ENCODE measurements around the gene OCA2. TPM values are rescaled to one million over a fixed set of nuclear protein-coding genes. Genes with fewer than 3 reads are reported as not detected.

OCA2 gene
- total RNA-seq, 2 experiments from 2014 or later = not detected

- Histone ChIP-seq H2AFZ (ENCODE audit: low read length) (no peak overlapping the region), H3K27ac (ENCODE audit: low read depth, low read length, poor library complexity, severe bottlenecking) (no peak overlapping the region), H4K20me1 (ENCODE audit: insufficient read depth, low read length) (no peaks in the 10 kb centered on the region), H3K9me3 (ENCODE audit: low read length) (no peaks in the 10 kb centered on the region), H3K4me2 (ENCODE audit: low read length) (no peak overlapping the region), H3K36me3 (ENCODE audit: insufficient read depth, low read length) (no peaks in the 10 kb centered on the region), H3K4me1 (ENCODE audit: insufficient read depth, low read length, poor library complexity, severe bottlenecking) (no peaks in the 10 kb centered on the region), H3K9me2 (ENCODE audit: insufficient read depth, low read length) (no peaks in the 10 kb centered on the region), H3K79me2 (ENCODE audit: insufficient read depth, low read depth, low read length) (no peaks in the 10 kb centered on the region), H3K4me3 (ENCODE audit: low read depth, low read length, poor library complexity, severe bottlenecking) (no peak overlapping the region)
- TF ChIP-seq EZH2phosphoT487 (IDR thresholded peaks at IDR 0.05; ENCODE audit: borderline replicate concordance, low read depth, low read length) (no peak), CTCF (conservative IDR thresholded peaks at IDR 0.05; ENCODE audit: low read length) (no peak)
- no peak for DNase-seq (ENCODE audit: low spot score)
- no TSS peak for BruUV-seq (replicated peaks)
- ChIA-PET POLR2A (no interaction called here), CTCF (ENCODE audit: unreplicated experiment) (no interaction called here)
- intact Hi-C loops (cut with micrococcal nuclease; ENCODE audit: unreplicated experiment) = no loop called here
Observed at GRCh38 chr15:27764339-27764738, 334.8 kb downstream of the OCA2 start.

GRCh38 chr15:27763514-27763913 is 335.6 kb downstream of the OCA2 start:
- ChIA-PET POLR2A (no interaction called here), CTCF (ENCODE audit: unreplicated experiment) (no interaction called here)
- no peaks in the 10 kb centered on the region for H3K4me1 ChIP-seq (ENCODE audit: insufficient read depth, low read length, poor library complexity, severe bottlenecking)
- no peak overlapping the region for H3K4me3 ChIP-seq (ENCODE audit: low read depth, low read length, poor library complexity, severe bottlenecking)
- H3K4me2 ChIP-seq (ENCODE audit: low read length) = no peak overlapping the region
- TF ChIP-seq EZH2phosphoT487 (IDR thresholded peaks at IDR 0.05; ENCODE audit: borderline replicate concordance, low read depth, low read length) = no peak
- no peak for TF ChIP-seq CTCF (conservative IDR thresholded peaks at IDR 0.05; ENCODE audit: low read length)
- no peak overlapping the region for H2AFZ ChIP-seq (ENCODE audit: low read length)
- intact Hi-C loops (cut with micrococcal nuclease; ENCODE audit: unreplicated experiment) = no loop called here
- BruUV-seq (replicated peaks) = no TSS peak
- no peaks in the 10 kb centered on the region for H3K36me3 ChIP-seq (ENCODE audit: insufficient read depth, low read length)
- H4K20me1 ChIP-seq (ENCODE audit: insufficient read depth, low read length) = no peaks in the 10 kb centered on the region
- H3K27ac ChIP-seq (ENCODE audit: low read depth, low read length, poor library complexity, severe bottlenecking) = no peak overlapping the region
- H3K9me3 ChIP-seq (ENCODE audit: low read length) = no peaks in the 10 kb centered on the region
- no peak for DNase-seq (ENCODE audit: low spot score)
- H3K79me2 ChIP-seq (ENCODE audit: insufficient read depth, low read depth, low read length) = no peaks in the 10 kb centered on the region
- H3K9me2 ChIP-seq (ENCODE audit: insufficient read depth, low read length) = no peaks in the 10 kb centered on the region

- POLR2A ChIA-PET = no interaction called here
- Histone ChIP-seq H3K9me2 (ENCODE audit: insufficient read depth, low read length) (no peaks in the 10 kb centered on the region), H3K36me3 (ENCODE audit: insufficient read depth, low read length) (no peaks in the 10 kb centered on the region), H3K79me2 (ENCODE audit: insufficient read depth, low read depth, low read length) (no peaks in the 10 kb centered on the region), H3K4me3 (ENCODE audit: low read depth, low read length, poor library complexity, severe bottlenecking) (no peak overlapping the region), H3K4me2 (ENCODE audit: low read length) (no peak overlapping the region), H4K20me1 (ENCODE audit: insufficient read depth, low read length) (no peaks in the 10 kb centered on the region), H3K9me3 (ENCODE audit: low read length) (no peaks in the 10 kb centered on the region), H2AFZ (ENCODE audit: low read length) (no peak overlapping the region), H3K4me1 (ENCODE audit: insufficient read depth, low read length, poor library complexity, severe bottlenecking) (no peaks in the 10 kb centered on the region), H3K27ac (ENCODE audit: low read depth, low read length, poor library complexity, severe bottlenecking) (no peak overlapping the region)
- intact Hi-C loops (cut with micrococcal nuclease; ENCODE audit: unreplicated experiment) = no loop called here
- no TSS peak for BruUV-seq (replicated peaks)
- CTCF ChIA-PET (ENCODE audit: unreplicated experiment) = no interaction called here
- TF ChIP-seq EZH2phosphoT487 (IDR thresholded peaks at IDR 0.05; ENCODE audit: borderline replicate concordance, low read depth, low read length) = no peak
- no peak for TF ChIP-seq CTCF (conservative IDR thresholded peaks at IDR 0.05; ENCODE audit: low read length)
- no peak for DNase-seq (ENCODE audit: low spot score)
Observed at GRCh38 chr15:27762471-27762870, 336.6 kb downstream of the OCA2 start.
